T-helper 1 cell (primary cell): ENCODE data around the gene SAE1.
"Not testable (repeated sequence)": the region's sequence is repeated elsewhere in the genome, so short reads cannot be mapped to it uniquely, and the experiment has no call there.

Source experiments
- DNase-seq, 5 donors: peaks; one replicate each; pipeline ENCODE4 v3.0.0-alpha.2; 2012 to 2020

SAE1 gene

DNA sequence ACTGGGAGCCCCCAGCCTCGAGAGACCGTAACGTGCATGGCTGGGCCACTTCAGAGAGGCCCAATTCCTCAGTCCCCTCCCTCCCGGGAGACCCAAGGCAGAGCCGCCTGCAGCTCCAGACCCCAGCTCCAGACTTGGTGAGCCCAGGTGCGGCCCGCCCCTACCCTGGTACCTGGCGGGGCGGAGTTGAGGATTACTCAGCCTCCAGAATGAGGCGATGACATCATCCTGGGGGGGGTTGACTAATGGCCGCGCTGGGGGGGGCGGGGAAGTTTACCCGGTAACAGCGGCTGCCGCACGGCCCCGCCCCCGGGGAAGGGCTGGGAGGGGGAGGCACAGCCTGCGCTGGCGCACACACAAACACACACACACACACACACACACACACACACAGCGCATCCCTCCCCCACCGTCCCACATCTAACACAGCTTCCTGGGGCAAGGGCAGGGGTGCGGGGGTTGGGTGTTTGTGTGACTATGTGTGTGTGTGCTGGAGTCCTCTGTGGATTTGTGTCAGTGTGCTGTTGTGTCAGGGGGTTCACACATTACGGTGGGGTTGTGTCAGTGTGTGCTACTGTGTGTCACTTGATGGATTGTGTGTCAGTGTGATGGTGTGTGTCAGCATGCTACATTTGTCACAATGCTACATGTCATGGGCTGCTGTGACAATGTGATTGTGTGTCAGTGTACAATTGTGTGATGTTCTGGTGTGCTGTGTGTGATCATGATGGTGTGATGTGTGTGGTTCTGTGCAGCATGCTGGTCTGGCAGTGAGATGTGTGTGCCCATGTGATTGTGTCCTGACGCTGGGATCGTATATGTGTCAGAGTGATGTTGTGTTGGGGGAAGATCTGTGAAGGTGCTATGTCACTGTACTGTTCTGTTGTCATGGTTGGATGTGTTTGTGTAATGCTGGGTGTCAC lies 110.6 kb downstream of the SAE1 start:
- DNase-seq = peak; percentile 73 to 89 (median 86)

DNA sequence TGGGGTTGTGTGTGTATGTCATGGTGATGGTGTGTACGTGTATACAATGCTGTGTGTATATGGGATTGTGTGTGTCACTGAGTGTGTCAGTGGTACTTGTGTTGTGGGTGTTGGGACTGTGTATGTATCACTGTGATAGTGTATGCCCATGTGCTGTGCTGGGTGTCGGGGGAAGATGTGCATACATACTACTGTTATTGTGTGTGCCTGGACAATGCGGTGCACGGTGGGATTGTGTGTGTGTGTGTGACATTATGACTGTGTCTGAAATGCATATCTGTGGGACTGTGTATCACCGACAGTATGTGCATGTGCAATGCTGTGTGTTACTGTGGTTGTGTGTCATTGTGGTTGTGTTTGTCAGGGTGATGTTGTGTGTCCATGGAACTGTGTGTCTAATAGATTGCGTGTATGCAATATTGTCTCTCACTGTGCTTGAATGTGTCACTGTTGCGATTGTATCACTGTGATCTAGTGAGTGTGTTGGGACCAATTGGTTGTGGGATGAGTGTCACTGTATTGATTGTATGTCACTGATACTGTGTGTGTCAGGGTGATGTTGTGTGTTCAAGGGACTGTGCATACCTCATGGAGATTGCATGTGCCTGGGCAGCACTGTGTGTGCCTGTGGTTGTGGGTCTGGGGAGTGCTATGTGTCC lies 111.4 kb downstream of the SAE1 start:
- no peak for DNase-seq

DNA sequence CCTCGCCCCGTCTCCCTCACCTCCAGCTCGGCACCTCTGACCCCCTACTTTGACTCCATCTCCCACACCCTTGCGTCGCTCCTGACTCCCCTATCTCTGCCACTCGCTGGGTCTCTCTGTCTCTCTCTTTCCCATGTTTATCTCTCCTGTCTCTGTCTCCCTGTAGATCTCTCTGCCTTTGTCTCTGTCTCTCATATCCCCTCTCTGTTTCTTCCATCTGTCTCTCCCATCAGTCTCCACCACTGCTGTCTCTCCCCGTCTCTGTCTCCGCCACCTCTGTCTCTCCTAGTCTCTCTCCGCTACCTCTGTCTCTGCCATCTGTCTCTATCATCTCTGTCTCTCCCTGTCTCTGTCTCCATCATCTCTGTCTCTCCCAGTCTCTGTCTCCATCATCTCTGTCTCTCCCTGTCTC lies 112.7 kb downstream of the SAE1 start:
- DNase-seq = no peak

DNA sequence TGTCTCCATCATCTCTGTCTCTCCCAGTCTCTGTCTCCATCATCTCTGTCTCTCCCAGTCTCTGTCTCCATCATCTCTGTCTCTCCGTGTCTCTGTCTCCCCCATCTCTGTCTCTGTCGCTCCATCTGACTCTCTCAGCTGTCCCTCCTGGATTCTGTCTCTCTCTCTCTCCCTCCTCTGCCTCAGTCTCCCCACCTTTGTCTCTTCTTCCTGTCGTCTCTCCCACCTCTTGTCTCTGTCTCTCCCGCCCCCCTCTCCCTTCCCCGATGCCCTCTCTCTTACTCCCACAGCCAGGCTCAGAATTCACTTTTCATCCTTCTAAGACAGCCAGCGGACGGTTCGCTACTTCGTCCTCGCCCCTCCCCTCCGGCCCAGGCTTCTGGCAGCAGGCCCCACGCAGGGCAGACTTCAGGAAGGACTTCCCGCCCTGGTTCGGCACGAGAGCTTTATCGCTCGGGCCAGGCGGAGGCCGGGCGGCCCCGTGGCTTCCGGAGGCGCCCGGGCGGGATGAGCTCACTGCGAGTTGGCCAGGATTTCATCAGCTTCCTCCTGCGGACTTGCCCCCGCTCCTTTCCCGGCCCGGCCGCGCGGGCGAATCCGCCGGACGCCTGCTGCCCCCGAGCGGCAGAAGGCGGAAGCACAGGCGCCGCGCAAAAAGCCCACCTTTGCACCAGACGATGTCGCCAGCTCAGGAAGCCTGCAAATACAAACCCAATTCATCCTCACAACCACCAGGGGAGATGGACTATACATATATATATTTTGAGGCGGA lies 113.3 kb downstream of the SAE1 start:
- peak; percentile 73 to 98 (median 81) for DNase-seq

DNA sequence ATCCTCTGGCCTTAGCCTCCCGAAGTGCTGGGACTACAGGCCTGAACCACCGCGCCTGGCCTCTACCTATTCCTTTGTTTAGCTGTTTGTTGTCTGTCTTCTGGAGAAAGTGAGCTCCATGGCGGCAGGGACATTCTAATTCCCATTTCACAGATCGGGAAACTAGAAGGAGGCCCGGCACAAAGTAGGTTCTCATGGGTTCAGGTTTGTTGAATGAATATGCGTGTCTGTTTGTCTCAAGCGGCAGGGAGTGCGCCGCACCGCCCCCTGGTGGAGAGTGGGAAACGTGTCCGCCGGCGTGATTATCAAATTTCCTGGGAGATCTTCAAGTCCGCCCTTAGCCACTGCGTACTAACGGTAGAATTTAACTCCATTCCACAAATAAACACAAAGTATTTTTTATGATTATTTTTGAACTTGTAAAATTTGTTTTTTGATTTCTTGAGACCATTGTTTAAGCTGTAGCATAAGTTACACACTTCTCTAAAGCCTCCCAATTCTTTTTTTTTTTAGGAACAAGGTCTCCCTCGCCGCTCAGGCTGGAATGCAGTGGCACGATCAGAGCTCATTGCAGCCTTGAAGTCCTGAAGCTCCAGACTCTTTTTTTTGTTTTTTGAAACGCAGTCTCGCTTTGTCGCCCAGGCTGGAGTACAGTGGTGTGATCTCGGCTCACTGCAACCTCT lies 116.8 kb downstream of the SAE1 start:
- peak; percentile 50 to 80 (median 65) for DNase-seq

DNA sequence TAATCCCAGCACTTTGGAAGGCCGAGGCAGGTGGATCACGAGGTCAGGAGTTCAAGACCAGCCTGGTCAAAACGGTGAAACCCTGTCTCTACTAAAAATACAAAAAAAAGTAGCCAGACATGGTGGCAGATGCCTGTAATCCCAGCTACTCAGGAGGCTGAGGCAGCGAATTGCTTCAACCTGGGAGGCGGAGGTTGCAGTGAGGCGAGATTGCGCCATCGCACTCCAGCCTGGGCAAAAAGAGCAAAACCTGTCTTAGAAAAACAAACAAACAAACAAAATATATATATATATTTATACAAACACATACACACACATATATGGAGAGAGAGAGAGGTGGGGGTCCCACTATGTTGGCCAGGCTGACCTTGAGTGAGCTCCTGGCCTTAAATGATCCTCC lies 122.4 kb downstream of the SAE1 start:
- DNase-seq = not testable (repeated sequence)

DNA sequence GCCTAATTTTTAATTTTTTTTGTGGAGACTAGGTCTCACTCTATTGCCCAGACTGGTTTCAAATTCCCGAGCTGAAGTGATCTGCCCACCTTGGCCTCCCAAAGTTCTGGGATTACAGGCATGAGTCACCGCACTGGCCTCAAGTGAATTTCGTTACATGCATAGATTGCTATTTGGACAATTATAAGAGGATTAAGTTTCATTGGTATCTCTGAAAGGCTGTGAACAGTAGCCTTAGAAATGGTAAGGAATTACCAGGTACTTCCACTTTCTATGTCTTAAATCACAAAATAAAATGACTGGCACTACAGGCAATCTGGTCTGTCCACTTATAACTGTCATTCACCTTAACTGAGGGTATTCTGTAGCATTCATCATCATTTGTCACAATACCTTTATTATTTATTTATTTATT lies 122.8 kb downstream of the SAE1 start:
- no peak for DNase-seq

DNA sequence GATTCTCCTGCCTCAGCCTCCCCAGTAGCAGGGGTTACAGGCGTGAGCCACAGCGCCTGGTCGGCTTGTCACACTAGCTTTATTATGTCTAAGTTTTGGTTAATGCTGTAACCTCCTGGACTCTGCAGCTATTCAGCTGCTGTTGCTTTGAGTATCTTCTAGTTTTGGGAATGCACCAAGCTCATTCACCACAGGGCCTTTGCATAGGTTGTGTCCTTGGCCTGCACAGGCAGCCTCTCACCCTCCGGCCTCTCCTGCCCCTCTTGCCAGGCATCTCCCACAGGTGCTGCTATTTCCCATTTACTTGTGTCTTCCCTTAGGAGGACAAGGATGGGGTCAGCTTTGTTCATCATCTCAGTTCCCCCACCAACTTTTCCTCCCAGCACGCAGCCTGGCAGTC lies 123.3 kb downstream of the SAE1 start:
- no peak for DNase-seq

DNA sequence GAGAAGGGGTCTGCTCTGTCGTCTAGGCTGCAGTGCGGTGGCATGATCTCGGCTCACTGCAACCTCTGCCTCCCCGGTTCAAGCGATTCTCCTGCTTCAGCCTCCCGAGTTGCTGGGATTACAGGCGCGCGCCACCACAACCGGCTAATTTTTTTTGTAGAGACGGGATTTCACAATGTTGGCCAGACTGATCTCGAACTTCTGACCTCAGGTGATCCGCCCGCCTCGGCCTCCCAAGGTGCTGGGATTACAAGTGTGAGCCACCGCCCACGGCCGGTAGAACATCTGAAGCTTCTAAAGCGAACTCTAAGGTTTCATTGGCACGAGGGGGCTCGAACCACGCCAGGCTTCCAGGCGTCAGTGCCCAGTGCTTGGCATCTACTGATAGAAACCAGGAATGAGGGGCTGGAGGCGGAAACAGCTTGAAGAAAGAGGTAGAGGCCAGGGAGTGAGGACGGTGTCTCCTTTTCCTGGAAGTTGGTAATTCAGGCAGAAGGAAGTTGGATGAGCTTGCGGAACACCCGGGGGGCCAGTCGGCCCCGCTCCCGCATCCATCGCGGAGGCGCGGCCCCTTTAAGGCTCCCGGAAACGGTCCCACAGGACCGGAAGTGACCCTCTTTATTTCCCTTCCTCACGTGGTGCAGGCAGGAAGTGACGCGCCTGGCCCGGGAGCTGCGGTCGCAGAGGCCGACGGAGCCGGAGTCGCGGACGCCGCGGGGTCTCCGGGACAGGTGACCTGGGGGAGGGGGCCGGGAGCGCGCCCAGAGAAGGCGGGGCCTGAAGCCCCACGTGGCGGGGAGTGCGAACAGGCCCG lies 125.5 kb downstream of the SAE1 start, which contains the start of gene CCDC9:
Gene CCDC9 (plus strand): TSS at position 647 of the 814 bp plus-strand sequence. CDS start 1,876 bp downstream, outside the sequence.
- peak; percentile 81 to 97 (median 86) for DNase-seq

DNA sequence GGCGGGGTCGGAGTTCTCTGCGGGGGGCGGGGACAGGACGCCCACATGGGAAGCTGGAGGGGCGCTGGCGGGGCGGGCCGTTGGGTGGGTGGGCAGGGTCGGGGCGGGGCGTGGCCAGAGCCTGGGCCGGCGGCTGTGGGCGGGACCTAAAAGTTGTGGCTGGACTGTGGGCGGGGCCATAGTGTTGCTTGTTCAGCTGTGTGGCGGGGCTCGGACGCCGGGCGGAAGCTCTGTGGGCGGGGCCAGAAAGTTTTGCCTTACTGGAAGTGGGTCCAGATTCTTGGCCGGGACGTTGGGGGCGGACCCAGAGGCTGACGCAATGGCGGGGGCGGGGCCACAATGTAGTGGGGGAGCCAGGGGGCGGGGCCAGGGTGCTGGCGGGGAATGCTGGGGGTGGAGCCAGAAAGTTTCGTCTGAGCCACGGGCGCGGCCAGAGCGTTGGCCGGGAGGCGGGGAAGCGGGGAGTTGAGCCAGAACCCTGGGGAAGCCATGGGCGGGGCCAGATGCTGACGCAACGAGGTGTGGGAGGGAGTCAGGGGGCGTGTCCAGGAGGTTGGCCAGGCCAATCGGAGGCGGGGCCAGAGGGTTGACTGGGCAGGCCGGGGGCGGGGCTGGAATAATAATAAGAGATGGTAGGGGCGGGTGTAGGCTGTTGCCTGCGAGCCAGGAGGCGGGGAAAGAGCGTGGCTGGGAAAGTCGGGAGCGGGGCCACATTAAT lies 126.2 kb downstream of the SAE1 start:
- peak; percentile 96 to 99 (median 99) for DNase-seq

DNA sequence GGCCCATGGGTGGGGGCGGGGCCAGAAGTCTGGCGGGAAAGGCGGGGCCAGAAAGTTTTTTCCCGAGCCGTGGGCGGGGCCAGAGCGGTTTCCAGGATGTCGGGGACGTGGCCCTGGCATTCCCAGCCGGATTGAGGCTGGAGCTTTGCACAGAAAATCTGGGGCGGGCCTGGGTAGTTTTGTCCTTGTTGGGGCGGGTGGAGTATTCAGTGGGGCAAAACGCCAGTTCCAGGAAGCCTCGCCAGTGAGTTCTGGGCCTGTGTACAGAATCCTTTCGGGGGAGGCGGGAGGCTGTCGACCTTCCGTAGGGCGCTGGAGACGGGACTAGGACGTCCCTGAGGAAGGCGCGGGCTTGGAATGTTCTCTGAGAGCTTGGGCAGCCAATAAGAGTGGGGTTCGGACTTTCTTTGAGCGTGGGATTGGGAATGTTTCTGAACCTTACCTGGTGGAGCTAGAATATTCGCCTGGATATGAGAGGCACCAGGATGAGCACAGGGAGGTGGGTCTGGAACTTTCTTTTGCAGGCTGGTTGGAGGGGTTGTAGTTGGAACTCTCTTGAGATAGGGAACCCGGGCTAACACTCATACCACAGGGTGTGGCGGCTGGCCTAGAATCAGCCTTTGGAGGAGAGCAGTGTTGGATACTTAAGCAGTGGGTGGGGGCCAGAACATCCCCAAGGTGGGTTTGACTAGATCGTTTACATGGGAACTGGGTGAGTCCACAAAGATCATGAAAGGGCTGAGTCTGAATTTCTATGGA lies 127.0 kb downstream of the SAE1 start:
- DNase-seq = no peak

DNA sequence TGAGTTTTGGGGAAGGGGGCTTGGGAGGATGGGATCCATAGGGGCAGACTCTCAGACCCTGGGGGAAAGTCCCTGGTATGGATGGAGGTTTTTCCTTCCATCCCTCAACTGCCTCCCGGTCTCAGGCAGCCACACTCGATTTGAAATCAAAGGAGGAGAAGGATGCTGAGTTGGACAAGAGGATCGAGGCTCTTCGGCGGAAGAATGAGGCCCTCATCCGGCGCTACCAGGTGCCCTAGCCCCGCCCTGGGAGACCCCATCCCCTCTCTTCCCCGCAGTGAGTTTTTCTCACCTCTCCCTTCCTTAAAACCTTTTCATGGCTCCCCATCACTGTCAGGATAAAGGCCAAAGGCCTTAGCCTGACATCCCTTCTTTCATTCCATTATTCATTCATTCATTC lies 127.8 kb downstream of the SAE1 start:
- no peak for DNase-seq

DNA sequence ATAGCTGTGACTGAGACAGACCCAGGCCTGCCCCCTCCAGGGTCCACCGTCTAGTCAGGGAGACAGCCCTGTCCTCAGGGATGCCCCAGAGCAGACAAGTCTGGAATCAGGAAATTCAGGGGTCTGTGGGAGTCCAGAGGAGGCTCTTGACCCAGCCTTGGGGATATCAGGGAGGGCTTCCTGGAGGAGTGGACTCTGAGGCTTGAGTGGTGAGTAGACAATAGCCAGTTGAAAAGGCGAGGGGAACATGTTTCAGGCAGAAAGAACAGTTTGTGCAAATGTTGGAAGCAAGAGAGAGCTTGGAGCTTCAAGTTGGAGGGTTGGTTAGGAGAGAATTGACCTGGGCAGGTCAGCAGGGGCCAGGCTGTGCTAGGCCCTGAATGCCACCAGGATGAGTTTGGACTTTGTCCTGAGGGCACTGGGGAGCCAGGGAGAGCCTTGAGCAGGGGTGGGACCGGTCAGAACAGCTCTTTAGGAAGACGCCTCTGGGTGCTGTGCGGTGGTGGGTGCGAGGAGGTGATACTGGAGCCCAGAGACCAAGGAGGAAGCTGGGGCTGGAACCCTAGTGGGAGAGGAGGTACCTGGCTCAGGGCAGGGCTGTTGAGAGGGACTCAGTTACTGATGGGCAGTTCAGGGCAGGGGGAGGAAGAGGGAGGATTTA lies 128.4 kb downstream of the SAE1 start:
- DNase-seq = no peak
